ENCODE data around the gene PKNOX2.
A peak's percentile ranks its signal among the peaks of the same experiment; 100 is the strongest.

Gene PKNOX2

GRCh38 chr11:125343718-125344131, 179.2 kb downstream of the PKNOX2 start:
- Histone ChIP-seq H4K20me1 (ENCODE audit: insufficient read depth) (no peaks in the 10 kb centered on the region), H3K4me3 (IDR thresholded peaks at IDR 0.05; ENCODE audit: insufficient read depth, low read depth, low read length) (no peak overlapping the region), H2AFZ (ENCODE audit: low read depth) (no peak overlapping the region), H3K27me3 (ENCODE audit: insufficient read depth, low read depth) (no peaks in the 10 kb centered on the region), H3K9ac (no peak overlapping the region), H3K27ac (no peak overlapping the region), H3K4me2 (no peak overlapping the region), H3K36me3 (ENCODE audit: insufficient read depth) (no peaks in the 10 kb centered on the region), H3K4me1 (ENCODE audit: low read depth, poor library complexity, severe bottlenecking) (no peaks in the 10 kb centered on the region), H3K79me2 (ENCODE audit: insufficient read depth, low read depth) (no peaks in the 10 kb centered on the region)
- TF ChIP-seq, protein P1, sequence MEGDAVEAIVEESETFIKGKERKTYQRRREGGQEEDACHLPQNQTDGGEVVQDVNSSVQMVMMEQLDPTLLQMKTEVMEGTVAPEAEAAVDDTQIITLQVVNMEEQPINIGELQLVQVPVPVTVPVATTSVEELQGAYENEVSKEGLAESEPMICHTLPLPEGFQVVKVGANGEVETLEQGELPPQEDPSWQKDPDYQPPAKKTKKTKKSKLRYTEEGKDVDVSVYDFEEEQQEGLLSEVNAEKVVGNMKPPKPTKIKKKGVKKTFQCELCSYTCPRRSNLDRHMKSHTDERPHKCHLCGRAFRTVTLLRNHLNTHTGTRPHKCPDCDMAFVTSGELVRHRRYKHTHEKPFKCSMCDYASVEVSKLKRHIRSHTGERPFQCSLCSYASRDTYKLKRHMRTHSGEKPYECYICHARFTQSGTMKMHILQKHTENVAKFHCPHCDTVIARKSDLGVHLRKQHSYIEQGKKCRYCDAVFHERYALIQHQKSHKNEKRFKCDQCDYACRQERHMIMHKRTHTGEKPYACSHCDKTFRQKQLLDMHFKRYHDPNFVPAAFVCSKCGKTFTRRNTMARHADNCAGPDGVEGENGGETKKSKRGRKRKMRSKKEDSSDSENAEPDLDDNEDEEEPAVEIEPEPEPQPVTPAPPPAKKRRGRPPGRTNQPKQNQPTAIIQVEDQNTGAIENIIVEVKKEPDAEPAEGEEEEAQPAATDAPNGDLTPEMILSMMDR (conservative IDR thresholded peaks at IDR 0.05; ENCODE audit: low read depth, low read length), result no peak

- H2AFZ ChIP-seq (ENCODE audit: low read depth), result no peak overlapping the region
- TF ChIP-seq, protein P1 (conservative IDR thresholded peaks at IDR 0.05; ENCODE audit: low read depth, low read length), result no peak
- H4K20me1 ChIP-seq (ENCODE audit: insufficient read depth), result no peaks in the 10 kb centered on the region
Observed at GRCh38 chr11:125344846-125345420, 180.4 kb downstream of the PKNOX2 start.

GRCh38 chr11:125345421-125346178, 181.0 kb downstream of the PKNOX2 start:
- no peaks in the 10 kb centered on the region for H3K36me3 ChIP-seq (ENCODE audit: insufficient read depth)
- TF ChIP-seq, protein P1 (conservative IDR thresholded peaks at IDR 0.05; ENCODE audit: low read depth, low read length), result peak; percentile 76
- H4K20me1 ChIP-seq (ENCODE audit: insufficient read depth), result no peaks in the 10 kb centered on the region
- H3K4me1 ChIP-seq (ENCODE audit: low read depth, poor library complexity, severe bottlenecking), result no peaks in the 10 kb centered on the region
- H3K9ac ChIP-seq, result no peak overlapping the region
- no peak overlapping the region for H3K27ac ChIP-seq
- no peak overlapping the region for H2AFZ ChIP-seq (ENCODE audit: low read depth)
- no peak overlapping the region for H3K4me3 ChIP-seq (IDR thresholded peaks at IDR 0.05; ENCODE audit: insufficient read depth, low read depth, low read length)
- H3K27me3 ChIP-seq (ENCODE audit: insufficient read depth, low read depth), result no peaks in the 10 kb centered on the region
- H3K4me2 ChIP-seq, result no peak overlapping the region
- H3K79me2 ChIP-seq (ENCODE audit: insufficient read depth, low read depth), result no peaks in the 10 kb centered on the region

More at GRCh38 chr11:125344846-125345420, 180.4 kb downstream of the PKNOX2 start:
- Histone ChIP-seq H3K36me3 (ENCODE audit: insufficient read depth) (no peaks in the 10 kb centered on the region), H3K4me1 (ENCODE audit: low read depth, poor library complexity, severe bottlenecking) (no peaks in the 10 kb centered on the region), H3K27ac (no peak overlapping the region), H3K4me3 (IDR thresholded peaks at IDR 0.05; ENCODE audit: insufficient read depth, low read depth, low read length) (no peak overlapping the region), H3K9ac (no peak overlapping the region), H3K27me3 (ENCODE audit: insufficient read depth, low read depth) (no peaks in the 10 kb centered on the region), H3K4me2 (no peak overlapping the region), H3K79me2 (ENCODE audit: insufficient read depth, low read depth) (no peaks in the 10 kb centered on the region)

- no peaks in the 10 kb centered on the region for H3K79me2 ChIP-seq (ENCODE audit: insufficient read depth, low read depth)
- H3K27me3 ChIP-seq (ENCODE audit: insufficient read depth, low read depth), result no peaks in the 10 kb centered on the region
- TF ChIP-seq, protein P1 (conservative IDR thresholded peaks at IDR 0.05; ENCODE audit: low read depth, low read length), result no peak
- no peak overlapping the region for H3K27ac ChIP-seq
- H3K9ac ChIP-seq, result no peak overlapping the region
- H4K20me1 ChIP-seq (ENCODE audit: insufficient read depth), result no peaks in the 10 kb centered on the region
- no peaks in the 10 kb centered on the region for H3K36me3 ChIP-seq (ENCODE audit: insufficient read depth)
- no peak overlapping the region for H2AFZ ChIP-seq (ENCODE audit: low read depth)
- H3K4me1 ChIP-seq (ENCODE audit: low read depth, poor library complexity, severe bottlenecking), result no peaks in the 10 kb centered on the region
- no peak overlapping the region for H3K4me3 ChIP-seq (IDR thresholded peaks at IDR 0.05; ENCODE audit: insufficient read depth, low read depth, low read length)
- H3K4me2 ChIP-seq, result no peak overlapping the region
Observed at GRCh38 chr11:125346179-125346530, 181.6 kb downstream of the PKNOX2 start.
